ENCODE results near the gene NXN. TPM values are rescaled to one million over a fixed set of nuclear protein-coding genes. Genes with fewer than 3 reads are reported as not detected.

The NXN gene
- total RNA-seq, 1 donor from 2014 or later = 53.1 TPM

GRCh38 chr17:800446-801242 lies 178.9 kb downstream of the NXN start:
- peak overlapping the region; percentile 82 for H3K27ac Mint-ChIP-seq
- H3K4me3 Mint-ChIP-seq (ENCODE audit: low read depth) = no peak overlapping the region
- TF ChIP-seq, protein P1, sequence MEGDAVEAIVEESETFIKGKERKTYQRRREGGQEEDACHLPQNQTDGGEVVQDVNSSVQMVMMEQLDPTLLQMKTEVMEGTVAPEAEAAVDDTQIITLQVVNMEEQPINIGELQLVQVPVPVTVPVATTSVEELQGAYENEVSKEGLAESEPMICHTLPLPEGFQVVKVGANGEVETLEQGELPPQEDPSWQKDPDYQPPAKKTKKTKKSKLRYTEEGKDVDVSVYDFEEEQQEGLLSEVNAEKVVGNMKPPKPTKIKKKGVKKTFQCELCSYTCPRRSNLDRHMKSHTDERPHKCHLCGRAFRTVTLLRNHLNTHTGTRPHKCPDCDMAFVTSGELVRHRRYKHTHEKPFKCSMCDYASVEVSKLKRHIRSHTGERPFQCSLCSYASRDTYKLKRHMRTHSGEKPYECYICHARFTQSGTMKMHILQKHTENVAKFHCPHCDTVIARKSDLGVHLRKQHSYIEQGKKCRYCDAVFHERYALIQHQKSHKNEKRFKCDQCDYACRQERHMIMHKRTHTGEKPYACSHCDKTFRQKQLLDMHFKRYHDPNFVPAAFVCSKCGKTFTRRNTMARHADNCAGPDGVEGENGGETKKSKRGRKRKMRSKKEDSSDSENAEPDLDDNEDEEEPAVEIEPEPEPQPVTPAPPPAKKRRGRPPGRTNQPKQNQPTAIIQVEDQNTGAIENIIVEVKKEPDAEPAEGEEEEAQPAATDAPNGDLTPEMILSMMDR (IDR thresholded peaks at IDR 0.05; ENCODE audit: unreplicated experiment) = no peak
- DNase-seq (ENCODE audit: low spot score, unreplicated experiment) = no peak
- H3K27me3 Mint-ChIP-seq = no peaks in the 10 kb centered on the region
- H3K36me3 Mint-ChIP-seq (ENCODE audit: insufficient read depth) = peaks cover 2% of the 10 kb centered on the region
- H3K9me3 Mint-ChIP-seq (ENCODE audit: low read depth) = no peaks in the 10 kb centered on the region
- no peaks in the 10 kb centered on the region for H3K4me1 Mint-ChIP-seq (ENCODE audit: low read depth)

GRCh38 chr17:799261-799660 lies 180.3 kb downstream of the NXN start:
- H3K27ac Mint-ChIP-seq = no peak overlapping the region
- TF ChIP-seq, protein P1 (IDR thresholded peaks at IDR 0.05; ENCODE audit: unreplicated experiment) = no peak
- no peak overlapping the region for H3K4me3 Mint-ChIP-seq (ENCODE audit: low read depth)
- H3K36me3 Mint-ChIP-seq (ENCODE audit: insufficient read depth) = peaks cover 4% of the 10 kb centered on the region
- peaks cover 2% of the 10 kb centered on the region for H3K4me1 Mint-ChIP-seq (ENCODE audit: low read depth)
- H3K9me3 Mint-ChIP-seq (ENCODE audit: low read depth) = no peaks in the 10 kb centered on the region
- no peaks in the 10 kb centered on the region for H3K27me3 Mint-ChIP-seq
- no peak for DNase-seq (ENCODE audit: low spot score, unreplicated experiment)

GRCh38 chr17:798246-798645 lies 181.3 kb downstream of the NXN start:
- Mint-ChIP-seq H3K4me3 (ENCODE audit: low read depth) (no peak overlapping the region), H3K36me3 (ENCODE audit: insufficient read depth) (peaks cover 4% of the 10 kb centered on the region), H3K27me3 (no peaks in the 10 kb centered on the region), H3K9me3 (ENCODE audit: low read depth) (no peaks in the 10 kb centered on the region), H3K4me1 (ENCODE audit: low read depth) (peaks cover 2% of the 10 kb centered on the region), H3K27ac (no peak overlapping the region)
- DNase-seq (ENCODE audit: low spot score, unreplicated experiment) = no peak
- TF ChIP-seq, protein P1 (IDR thresholded peaks at IDR 0.05; ENCODE audit: unreplicated experiment) = no peak

DNA sequence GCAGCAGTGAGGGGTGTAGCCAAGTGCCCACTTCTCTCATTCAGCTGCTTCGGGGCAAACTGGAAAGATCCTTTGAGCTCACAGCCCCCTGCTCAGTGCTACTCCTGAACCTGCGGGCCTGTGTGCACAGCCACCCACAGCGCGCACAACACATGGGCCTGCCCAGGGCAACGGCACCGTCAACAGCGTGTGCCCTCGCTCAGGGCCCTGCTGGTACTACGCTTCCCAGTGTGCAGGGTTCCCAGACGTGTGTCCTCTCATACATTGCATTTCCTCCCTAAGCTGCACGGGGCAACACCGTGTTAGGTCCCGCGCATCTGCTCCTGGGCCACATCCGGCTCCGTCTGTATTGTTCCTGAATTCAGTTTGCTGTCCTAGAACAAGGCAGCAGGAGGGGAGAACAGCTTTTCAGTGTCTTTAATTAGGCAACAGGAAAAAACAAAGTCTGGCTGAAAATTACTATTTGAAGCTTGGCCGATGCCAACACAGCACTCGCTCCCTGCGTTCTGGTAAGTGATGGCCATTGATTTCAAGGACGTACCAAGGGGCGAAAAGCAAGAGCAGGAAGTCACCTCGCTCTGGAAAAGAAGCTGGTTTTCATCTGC lies 182.2 kb downstream of the NXN start:
- Mint-ChIP-seq H3K4me3 (ENCODE audit: low read depth) (no peak overlapping the region), H3K4me1 (ENCODE audit: low read depth) (peaks cover 2% of the 10 kb centered on the region), H3K27ac (peak overlapping the region; percentile 67), H3K27me3 (no peaks in the 10 kb centered on the region), H3K36me3 (ENCODE audit: insufficient read depth) (peaks cover 4% of the 10 kb centered on the region), H3K9me3 (ENCODE audit: low read depth) (no peaks in the 10 kb centered on the region)
- TF ChIP-seq, protein P1 (IDR thresholded peaks at IDR 0.05; ENCODE audit: unreplicated experiment) = no peak
- no peak for DNase-seq (ENCODE audit: low spot score, unreplicated experiment)

GRCh38 chr17:796609-797008 lies 183.0 kb downstream of the NXN start:
- Mint-ChIP-seq H3K9me3 (ENCODE audit: low read depth) (no peaks in the 10 kb centered on the region), H3K4me3 (ENCODE audit: low read depth) (no peak overlapping the region), H3K4me1 (ENCODE audit: low read depth) (peaks cover 2% of the 10 kb centered on the region), H3K27me3 (no peaks in the 10 kb centered on the region), H3K36me3 (ENCODE audit: insufficient read depth) (peaks cover 4% of the 10 kb centered on the region), H3K27ac (peak overlapping the region; percentile 45)
- TF ChIP-seq, protein P1 (IDR thresholded peaks at IDR 0.05; ENCODE audit: unreplicated experiment) = no peak
- DNase-seq (ENCODE audit: low spot score, unreplicated experiment) = no peak

Measured in progenitor cell of endocrine pancreas (in vitro differentiated cells).